Activated T-cell treated with anti-CD3 and anti-CD28 coated beads, Interleukin-2, amount 50 U/mL, for 1 hour (primary cell): Measurements from ENCODE around the gene STK32B.
"Not testable (repeated sequence)": the region's sequence is repeated elsewhere in the genome, so short reads cannot be mapped to it uniquely, and the experiment has no call there.

Experiments used
- DNase-seq: peaks from one replicate; pipeline ENCODE4 v3.0.0-alpha.2; 2020

STK32B gene

GRCh38 chr4:5165420-5166369 is 114.4 kb downstream of the STK32B start:
- no peak for DNase-seq

- DNase-seq: no peak
Measured at GRCh38 chr4:5166377-5166776, 115.1 kb downstream of the STK32B start.

- DNase-seq: no peak
Measured at GRCh38 chr4:5168891-5169290, 117.6 kb downstream of the STK32B start.

GRCh38 chr4:5175836-5176235 is 124.6 kb downstream of the STK32B start:
- not testable (repeated sequence) for DNase-seq

GRCh38 chr4:5184606-5185005 is 133.3 kb downstream of the STK32B start:
- DNase-seq: no peak

GRCh38 chr4:5185551-5185950 is 134.3 kb downstream of the STK32B start:
- no peak for DNase-seq

GRCh38 chr4:5186271-5187064 is 135.2 kb downstream of the STK32B start:
- no peak for DNase-seq

GRCh38 chr4:5188130-5188529 is 136.8 kb downstream of the STK32B start:
- DNase-seq: no peak

- no peak for DNase-seq
Measured at GRCh38 chr4:5191831-5192230, 140.6 kb downstream of the STK32B start.

GRCh38 chr4:5192271-5192670 is 141.0 kb downstream of the STK32B start:
- DNase-seq: no peak

- no peak for DNase-seq
Measured at GRCh38 chr4:5192678-5193077, 141.4 kb downstream of the STK32B start.

- DNase-seq: no peak
Measured at GRCh38 chr4:5198656-5199541, 147.6 kb downstream of the STK32B start.

GRCh38 chr4:5199912-5200311 is 148.6 kb downstream of the STK32B start:
- DNase-seq: no peak

GRCh38 chr4:5200513-5200912 is 149.2 kb downstream of the STK32B start:
- no peak for DNase-seq

- DNase-seq: no peak
Measured at GRCh38 chr4:5203309-5203992, 152.2 kb downstream of the STK32B start.

GRCh38 chr4:5203993-5204310 is 152.7 kb downstream of the STK32B start:
- DNase-seq: no peak

- DNase-seq: no peak
Measured at GRCh38 chr4:5204781-5205180, 153.5 kb downstream of the STK32B start.

GRCh38 chr4:5206016-5206790 is 154.9 kb downstream of the STK32B start:
- no peak for DNase-seq

- no peak for DNase-seq
Measured at GRCh38 chr4:5209862-5210261, 158.6 kb downstream of the STK32B start.

- DNase-seq: no peak
Measured at GRCh38 chr4:5211282-5211839, 160.1 kb downstream of the STK32B start.
